Neuron (in vitro differentiated cells): Measurements from ENCODE around the gene POLE.

ENCODE experiments used
- H2AFZ ChIP-seq: one replicate; pipeline ENCODE4 v1.6.1; 2013; ENCODE audit warnings: low read depth, mild to moderate bottlenecking, inconsistent platforms, low read length, moderate library complexity
- H3K27me3 ChIP-seq: one replicate; pipeline ENCODE4 v1.6.1; 2013; ENCODE audit warnings: low read length; ENCODE audit not compliant: insufficient read depth
- H3K36me3 ChIP-seq: one replicate; pipeline ENCODE4 v1.6.1; 2013; ENCODE audit warnings: low read length; ENCODE audit not compliant: insufficient read depth
- H3K4me1 ChIP-seq: one replicate; pipeline ENCODE4 v1.6.1; 2013; ENCODE audit warnings: low read length; ENCODE audit not compliant: insufficient read depth
- H3K4me3 ChIP-seq: 2 replicates; pipeline ENCODE4 v1.5.1; 2013; ENCODE audit warnings: mild to moderate bottlenecking, low read length, moderate library complexity
- H3K9me3 ChIP-seq: one replicate; pipeline ENCODE4 v1.6.1; 2013; ENCODE audit warnings: low read length

POLE gene

DNA sequence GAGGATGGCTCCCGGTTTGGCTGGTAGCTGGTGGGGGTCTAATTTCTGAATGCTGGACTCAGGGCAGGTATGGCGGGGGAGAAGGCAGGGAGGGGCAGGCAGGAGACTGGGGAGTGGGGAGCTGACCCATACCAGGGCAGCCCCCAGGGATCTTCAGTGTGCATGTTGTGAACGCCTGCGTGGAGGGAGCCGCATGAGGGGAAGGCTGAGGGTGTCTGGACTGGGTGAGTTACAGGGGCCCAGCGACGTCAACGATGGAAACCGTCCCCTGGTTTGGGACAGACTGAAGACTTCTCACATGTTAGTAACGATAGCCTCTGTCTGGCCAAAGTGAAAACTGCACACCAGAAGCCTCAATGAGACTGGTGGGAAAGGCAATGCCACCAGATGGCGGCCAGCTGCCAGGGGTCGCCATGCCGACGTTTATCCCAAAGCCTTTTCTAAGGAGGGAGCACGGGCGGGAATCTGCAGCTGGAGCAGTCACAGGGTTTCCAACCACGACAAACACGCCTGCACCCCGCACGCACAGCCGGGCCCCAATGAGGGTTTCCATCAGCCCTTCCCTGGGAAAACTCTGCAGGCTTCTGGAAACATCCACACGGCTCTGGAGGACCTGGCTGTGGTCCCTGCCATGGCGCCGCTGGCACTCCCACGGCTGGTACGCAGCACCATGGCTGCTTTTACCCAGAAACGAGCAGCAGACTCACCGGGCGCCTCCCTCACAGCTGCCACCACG, 37.5 kb upstream of the POLE start:
- no peaks in the 10 kb centered on the region for H3K9me3 ChIP-seq
- H3K27me3 ChIP-seq, result no peaks in the 10 kb centered on the region
- H3K36me3 ChIP-seq, result peaks cover 78% of the 10 kb centered on the region
- no peaks in the 10 kb centered on the region for H3K4me1 ChIP-seq
- no peak overlapping the region for H2AFZ ChIP-seq
- H3K4me3 ChIP-seq, result no peak overlapping the region

DNA sequence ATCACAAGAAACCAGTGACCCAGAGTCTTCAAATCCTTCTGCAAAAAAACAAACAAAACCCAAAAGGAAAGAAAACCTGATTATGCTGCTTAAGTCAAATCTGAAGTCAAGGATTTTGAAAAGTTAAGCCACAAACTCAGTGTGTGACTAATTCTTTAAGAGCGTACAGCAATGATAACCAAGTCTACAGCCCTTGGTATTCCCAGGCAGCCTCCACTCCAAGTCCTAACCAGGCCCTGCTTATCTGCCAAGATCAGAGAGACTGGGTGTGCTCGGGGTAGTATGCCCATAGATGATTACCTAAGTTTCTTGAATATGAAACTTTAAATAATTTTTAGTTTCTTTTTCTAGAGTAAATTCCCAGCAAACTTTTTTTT, 36.6 kb upstream of the POLE start:
- H3K4me1 ChIP-seq, result no peaks in the 10 kb centered on the region
- peaks cover 85% of the 10 kb centered on the region for H3K36me3 ChIP-seq
- H3K9me3 ChIP-seq, result no peaks in the 10 kb centered on the region
- H3K27me3 ChIP-seq, result no peaks in the 10 kb centered on the region
- H2AFZ ChIP-seq, result no peak overlapping the region
- H3K4me3 ChIP-seq, result no peak overlapping the region

GRCh38 chr12:132723015-132723763, 36.0 kb upstream of the POLE start:
- H3K9me3 ChIP-seq, result no peaks in the 10 kb centered on the region
- H3K27me3 ChIP-seq, result no peaks in the 10 kb centered on the region
- no peak overlapping the region for H2AFZ ChIP-seq
- no peaks in the 10 kb centered on the region for H3K4me1 ChIP-seq
- peaks cover 83% of the 10 kb centered on the region for H3K36me3 ChIP-seq
- no peak overlapping the region for H3K4me3 ChIP-seq

- Histone ChIP-seq H3K36me3 (peaks cover 76% of the 10 kb centered on the region), H3K4me3 (no peak overlapping the region), H3K27me3 (no peaks in the 10 kb centered on the region), H3K4me1 (no peaks in the 10 kb centered on the region), H2AFZ (no peak overlapping the region), H3K9me3 (no peaks in the 10 kb centered on the region)
Measured at GRCh38 chr12:132720606-132721345, 33.6 kb upstream of the POLE start.

DNA sequence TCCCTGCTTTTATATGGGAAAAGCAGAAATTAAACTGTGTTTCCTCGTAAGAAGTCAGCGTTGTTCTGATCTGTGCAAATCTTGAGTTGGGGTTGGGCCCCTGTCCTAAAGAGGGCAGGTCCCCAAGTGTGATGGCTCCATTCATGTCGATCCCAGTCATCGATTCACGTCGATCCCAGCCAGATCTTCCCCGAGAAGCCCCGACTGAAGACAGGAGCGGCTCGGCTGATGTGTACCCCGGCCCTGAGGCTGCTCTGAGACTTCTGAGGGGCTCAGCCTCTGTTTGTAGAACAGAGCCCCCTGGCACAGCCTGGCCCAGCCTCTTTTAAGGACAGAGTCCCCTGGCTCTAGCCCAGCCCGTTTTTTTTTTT, 32.8 kb upstream of the POLE start:
- no peaks in the 10 kb centered on the region for H3K9me3 ChIP-seq
- H3K36me3 ChIP-seq, result peaks cover 71% of the 10 kb centered on the region
- no peak overlapping the region for H2AFZ ChIP-seq
- no peaks in the 10 kb centered on the region for H3K27me3 ChIP-seq
- no peaks in the 10 kb centered on the region for H3K4me1 ChIP-seq
- no peak overlapping the region for H3K4me3 ChIP-seq

GRCh38 chr12:132719141-132719953, 32.2 kb upstream of the POLE start:
- peaks cover 69% of the 10 kb centered on the region for H3K36me3 ChIP-seq
- H3K4me1 ChIP-seq, result no peaks in the 10 kb centered on the region
- no peaks in the 10 kb centered on the region for H3K9me3 ChIP-seq
- H2AFZ ChIP-seq, result no peak overlapping the region
- no peaks in the 10 kb centered on the region for H3K27me3 ChIP-seq
- H3K4me3 ChIP-seq, result no peak overlapping the region

GRCh38 chr12:132718644-132719043, 31.5 kb upstream of the POLE start:
- no peak overlapping the region for H2AFZ ChIP-seq
- peaks cover 66% of the 10 kb centered on the region for H3K36me3 ChIP-seq

DNA sequence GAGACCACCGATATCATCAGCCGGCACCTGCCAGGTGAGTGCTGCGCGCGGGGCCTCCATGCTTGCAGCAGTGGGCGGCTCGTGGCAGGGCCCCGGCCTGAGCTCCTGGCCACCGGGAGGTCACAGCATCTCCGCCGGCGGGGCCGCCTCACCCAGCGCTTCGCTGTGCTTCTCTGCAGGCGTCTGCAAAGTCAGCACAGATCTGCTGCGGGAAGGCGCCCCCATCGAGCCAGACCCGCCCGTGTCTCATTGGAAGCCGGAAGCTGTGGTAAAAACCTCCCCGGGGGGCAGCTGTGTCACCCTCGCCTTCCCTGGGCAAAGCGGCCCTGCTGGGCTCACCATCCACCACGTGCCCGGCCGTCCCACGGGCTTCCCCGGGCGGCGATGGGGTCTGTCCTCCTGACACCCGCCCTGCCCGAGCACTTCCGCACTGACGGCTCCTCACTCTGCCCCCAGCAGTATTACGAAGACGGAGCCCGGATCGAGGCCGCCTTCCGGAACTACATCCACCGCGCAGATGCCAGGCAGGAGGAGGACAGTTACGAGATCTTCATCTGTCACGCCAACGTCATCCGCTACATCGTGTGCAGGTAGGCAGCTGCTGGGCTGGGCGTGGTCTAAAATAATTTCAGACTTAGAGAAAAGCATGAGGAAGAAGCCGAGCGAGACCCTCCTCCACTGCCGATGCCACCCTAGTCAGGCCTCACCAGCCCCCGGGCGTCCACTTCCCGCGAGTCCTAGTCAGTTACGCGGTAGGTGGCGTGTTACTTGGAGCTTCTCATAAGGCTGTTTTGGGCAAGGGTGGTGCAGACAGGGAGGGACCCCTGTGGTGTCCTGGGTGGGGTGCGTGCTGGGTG, 30.6 kb upstream of the POLE start:
- Histone ChIP-seq H3K27me3 (no peaks in the 10 kb centered on the region), H3K9me3 (no peaks in the 10 kb centered on the region), H3K4me1 (no peaks in the 10 kb centered on the region), H2AFZ (no peak overlapping the region), H3K36me3 (peaks cover 58% of the 10 kb centered on the region), H3K4me3 (no peak overlapping the region)

More at GRCh38 chr12:132718644-132719043, 31.5 kb upstream of the POLE start:
- Histone ChIP-seq H3K27me3 (no peaks in the 10 kb centered on the region), H3K4me3 (no peak overlapping the region), H3K9me3 (no peaks in the 10 kb centered on the region), H3K4me1 (no peaks in the 10 kb centered on the region)

- no peak overlapping the region for H2AFZ ChIP-seq
- no peaks in the 10 kb centered on the region for H3K9me3 ChIP-seq
- H3K36me3 ChIP-seq, result peaks cover 56% of the 10 kb centered on the region
Measured at GRCh38 chr12:132717011-132717410, 29.9 kb upstream of the POLE start.

GRCh38 chr12:132716356-132716755, 29.2 kb upstream of the POLE start:
- Histone ChIP-seq H3K36me3 (peaks cover 51% of the 10 kb centered on the region), H3K4me1 (no peaks in the 10 kb centered on the region), H3K4me3 (no peak overlapping the region), H3K27me3 (no peaks in the 10 kb centered on the region), H3K9me3 (no peaks in the 10 kb centered on the region), H2AFZ (no peak overlapping the region)

More at GRCh38 chr12:132717011-132717410, 29.9 kb upstream of the POLE start:
- Histone ChIP-seq H3K4me3 (no peak overlapping the region), H3K27me3 (no peaks in the 10 kb centered on the region), H3K4me1 (no peaks in the 10 kb centered on the region)

GRCh38 chr12:132715874-132716273, 28.7 kb upstream of the POLE start:
- Histone ChIP-seq H3K9me3 (no peaks in the 10 kb centered on the region), H2AFZ (no peak overlapping the region), H3K4me3 (no peak overlapping the region), H3K36me3 (peaks cover 46% of the 10 kb centered on the region), H3K27me3 (no peaks in the 10 kb centered on the region), H3K4me1 (no peaks in the 10 kb centered on the region)

- Histone ChIP-seq H3K4me1 (no peaks in the 10 kb centered on the region), H3K27me3 (no peaks in the 10 kb centered on the region), H3K9me3 (no peaks in the 10 kb centered on the region), H2AFZ (no peak overlapping the region), H3K4me3 (no peak overlapping the region), H3K36me3 (peaks cover 27% of the 10 kb centered on the region)
Measured at GRCh38 chr12:132713123-132713522, 26.0 kb upstream of the POLE start.
